Aorta (tissue), 5 donors: ENCODE measurements around the gene NOD1. TPM values are rescaled to one million over a fixed set of nuclear protein-coding genes. Genes with fewer than 3 reads are reported as not detected.

Experiments used
- ATAC-seq: fragments of 200-7000 bp; cut with Tn5 transposase; one replicate; pipeline ENCODE4 v1.9.1; 2022; ENCODE audit warnings: moderate library complexity; ENCODE audit not compliant: low FRiP score
- DNase-seq, 2 donors: peaks; one replicate each; pipeline ENCODE4 v3.0.0-alpha.2; 2020
- H3K27ac ChIP-seq, 2 donors: one replicate each; pipeline ENCODE4 v1.5.1; 2013; ENCODE audit warnings: low read length in 2 of 2, mild to moderate bottlenecking in 2 of 2, moderate library complexity in 2 of 2, control low read depth in 1 of 2, inconsistent platforms in 1 of 2, low read depth in 1 of 2
- H3K27me3 ChIP-seq, 2 donors: one replicate each; pipeline ENCODE4 v1.6.1; 2013; ENCODE audit warnings: control low read depth in 1 of 2, low read length in 1 of 2, mild to moderate bottlenecking in 1 of 2, moderate library complexity in 1 of 2; ENCODE audit not compliant: insufficient read depth in 2 of 2, control insufficient read depth in 1 of 2
- H3K36me3 ChIP-seq, 2 donors: one replicate each; pipeline ENCODE4 v1.6.1; 2013; ENCODE audit warnings: control low read depth in 1 of 2, low read length in 1 of 2, mild to moderate bottlenecking in 1 of 2; ENCODE audit not compliant: insufficient read depth in 2 of 2, control insufficient read depth in 1 of 2
- H3K4me1 ChIP-seq, 2 donors: one replicate each; pipeline ENCODE4 v1.6.1; 2013; ENCODE audit warnings: low read length in 2 of 2, control low read depth in 1 of 2, mild to moderate bottlenecking in 1 of 2, moderate library complexity in 1 of 2; ENCODE audit not compliant: insufficient read depth in 2 of 2, control insufficient read depth in 1 of 2
- H3K4me3 ChIP-seq, 2 donors: one replicate each; pipeline ENCODE4 v1.5.1; 2013; ENCODE audit warnings: low read length in 2 of 2, control low read depth in 1 of 2, mild to moderate bottlenecking in 1 of 2
- H3K9me3 ChIP-seq: one replicate; pipeline ENCODE4 v1.6.1; 2013; ENCODE audit warnings: mild to moderate bottlenecking, low read length; ENCODE audit not compliant: control insufficient read depth
- WGBS, 2 donors: extraction: QIAGEN DNeasy Blood & Tissue Kit; methylation state at CpG; one replicate each; pipeline ENCODE4 v1.1.7; 2013; 5-methylcytosine and 5-hydroxymethylcytosine counted together
- intact Hi-C, 2 donors: fragments of 100-400 bp; cut with DNase I; formaldehyde crosslinking; loops; one replicate each; pipeline versions ENCODE4 v1.14.2 to v1.15.0; 2022
- polyA plus RNA-seq, 2 donors: library from polyadenylated mRNA; stranded (reverse); fragments of 200-250 nt; gene quantifications; one replicate each; pipeline ENCODE4 v1.2.3, GENCODE V29; 2013
- total RNA-seq, 2 donors: library from RNA; stranded (reverse); fragmentation: NEBNext Ultra II Directional; extraction: Animal tissue kit (Norgen Biotek cat#: 25700); gene quantifications; one replicate each; pipeline ENCODE4 v1.2.1, GENCODE V29; 2021
- donor health status: healthy with polysubstance abuse.
- donor health status: Bipolar disorder and iron deficiency.
- donor health status: DM: no; HTN: no; CAD: no.
- donor health status: DM: no; HTN: no; CAD: no.
- donor health status: DM: yes; HTN: yes; CAD: no.

NOD1 gene
- total and polyA plus RNA-seq, 4 donors: 2.4 to 38.4 (median 19.2) TPM

- no peaks in the 10 kb centered on the region for H3K9me3 ChIP-seq
- H3K36me3 ChIP-seq: peaks cover 0 to 1% of the 10 kb centered on the region in 2 donors
- H3K27me3 ChIP-seq: no peaks in the 10 kb centered on the region
- ATAC-seq: no peak
- H3K27ac ChIP-seq: no peak overlapping the region
- intact Hi-C loops: no loop called here
- H3K4me1 ChIP-seq: peaks cover 0 to 3% of the 10 kb centered on the region in 2 donors
- DNase-seq: no peak
- H3K4me3 ChIP-seq: no peak overlapping the region
- 96 to 97% methylated on average over 3 of the region's 3 CpGs for WGBS, 2 donors
Measured at GRCh38 chr7:30519122-30519521, 40.5 kb upstream of the NOD1 start.

GRCh38 chr7:30515761-30516160 lies 37.2 kb upstream of the NOD1 start:
- no peaks in the 10 kb centered on the region for H3K9me3 ChIP-seq
- 78 to 85% methylated on average over 2 of the region's 2 CpGs for WGBS, 2 donors
- H3K4me1 ChIP-seq: peaks cover 0 to 3% of the 10 kb centered on the region in 2 donors
- no peak overlapping the region for H3K4me3 ChIP-seq
- no peak overlapping the region for H3K27ac ChIP-seq
- DNase-seq: no peak
- intact Hi-C loops: no loop called here
- H3K27me3 ChIP-seq: no peaks in the 10 kb centered on the region
- peaks cover 0 to 1% of the 10 kb centered on the region in 2 donors for H3K36me3 ChIP-seq
- ATAC-seq: no peak

- no peak overlapping the region for H3K4me3 ChIP-seq
- DNase-seq: no peak
- 90 to 93% methylated on average over 1 of the region's 1 CpG for WGBS, 2 donors
- no peak for ATAC-seq
- peaks cover 0 to 1% of the 10 kb centered on the region in 2 donors for H3K36me3 ChIP-seq
- no peak overlapping the region for H3K27ac ChIP-seq
- H3K27me3 ChIP-seq: no peaks in the 10 kb centered on the region
- intact Hi-C loops: no loop called here
- H3K4me1 ChIP-seq: peaks cover 0 to 3% of the 10 kb centered on the region in 2 donors
- no peaks in the 10 kb centered on the region for H3K9me3 ChIP-seq
Measured at GRCh38 chr7:30514776-30515175, 36.2 kb upstream of the NOD1 start.

GRCh38 chr7:30514177-30514576 lies 35.6 kb upstream of the NOD1 start:
- H3K36me3 ChIP-seq: peaks cover 0 to 1% of the 10 kb centered on the region in 2 donors
- H3K27me3 ChIP-seq: no peaks in the 10 kb centered on the region
- 57% methylated on average over 3 of the region's 3 CpGs for WGBS, 2 donors
- H3K9me3 ChIP-seq: no peaks in the 10 kb centered on the region
- intact Hi-C loops: no loop called here
- peaks cover 0 to 3% of the 10 kb centered on the region in 2 donors for H3K4me1 ChIP-seq
- DNase-seq: no peak
- no peak for ATAC-seq
- no peak overlapping the region for H3K4me3 ChIP-seq
- H3K27ac ChIP-seq: no peak overlapping the region

GRCh38 chr7:30513762-30514161 lies 35.2 kb upstream of the NOD1 start:
- no peaks in the 10 kb centered on the region for H3K9me3 ChIP-seq
- ATAC-seq (no peak), DNase-seq (no peak)
- no peak overlapping the region for H3K4me3 ChIP-seq
- peaks cover 0 to 3% of the 10 kb centered on the region in 2 donors for H3K4me1 ChIP-seq
- intact Hi-C loops: no loop called here
- no peak overlapping the region for H3K27ac ChIP-seq
- 92 to 93% methylated on average over 2 of the region's 2 CpGs for WGBS, 2 donors
- no peaks in the 10 kb centered on the region for H3K27me3 ChIP-seq
- H3K36me3 ChIP-seq: peaks cover 0 to 1% of the 10 kb centered on the region in 2 donors

- Histone ChIP-seq H3K4me1 (peaks cover 0 to 3% of the 10 kb centered on the region in 2 donors), H3K27ac (no peak overlapping the region), H3K27me3 (no peaks in the 10 kb centered on the region), H3K36me3 (peaks cover 0 to 1% of the 10 kb centered on the region in 2 donors), H3K9me3 (no peaks in the 10 kb centered on the region), H3K4me3 (no peak overlapping the region)
- DNase-seq (no peak), ATAC-seq (no peak)
- 92 to 95% methylated on average over 1 of the region's 1 CpG for WGBS, 2 donors
- intact Hi-C loops: no loop called here
Measured at GRCh38 chr7:30511973-30512662, 33.5 kb upstream of the NOD1 start.

GRCh38 chr7:30511494-30511893 lies 32.9 kb upstream of the NOD1 start:
- 91 to 92% methylated on average over 2 of the region's 2 CpGs for WGBS, 2 donors
- no peak overlapping the region for H3K27ac ChIP-seq
- H3K36me3 ChIP-seq: peaks cover 0 to 1% of the 10 kb centered on the region in 2 donors
- H3K4me3 ChIP-seq: no peak overlapping the region
- intact Hi-C loops: no loop called here
- no peaks in the 10 kb centered on the region for H3K27me3 ChIP-seq
- H3K9me3 ChIP-seq: no peaks in the 10 kb centered on the region
- peaks cover 0 to 3% of the 10 kb centered on the region in 2 donors for H3K4me1 ChIP-seq
- no peak for ATAC-seq
- no peak for DNase-seq

GRCh38 chr7:30510124-30511075 lies 31.8 kb upstream of the NOD1 start:
- Histone ChIP-seq H3K4me1 (peaks cover 0 to under 1% of the 10 kb centered on the region in 2 donors), H3K27me3 (no peaks in the 10 kb centered on the region), H3K9me3 (no peaks in the 10 kb centered on the region), H3K36me3 (peaks cover 0 to under 1% of the 10 kb centered on the region in 2 donors), H3K4me3 (no peak overlapping the region), H3K27ac (no peak overlapping the region)
- intact Hi-C loops: no loop called here
- WGBS, 2 donors: 73 to 74% methylated on average over 4 of the region's 4 CpGs
- ATAC-seq: peak; percentile 69
- no peak for DNase-seq
